Measurements from ENCODE around the gene PYY. TPM values are rescaled to one million over a fixed set of nuclear protein-coding genes. Genes with fewer than 3 reads are reported as not detected.

Gene PYY
- total and polyA plus RNA-seq, 10 of the 15 experiments (the other 5 are each of a cell fraction or from before 2014, with no cell fraction given) = 0.07 to 0.18 TPM; not detected in 8

- Histone ChIP-seq H3K27ac (ENCODE audit: control insufficient read depth, insufficient read depth) (no peak overlapping the region), H3K27me3 (replicated peaks in 1 of 2; ENCODE audit: control insufficient read depth in 2 of 2, insufficient read depth in 2 of 2, low read length in 1 of 2) (peaks cover 5 to 12% of the 10 kb centered on the region in 2 experiments), H3K9me3 (replicated peaks; ENCODE audit: control insufficient read depth, insufficient read depth, low read length) (no peaks in the 10 kb centered on the region), H3K9ac (ENCODE audit: control insufficient read depth, insufficient read depth, low read length) (no peak overlapping the region), H3K36me3 (ENCODE audit: control insufficient read depth in 2 of 2, insufficient read depth in 2 of 2, low read length in 1 of 2) (no peaks in the 10 kb centered on the region), H3K4me1 (ENCODE audit: control insufficient read depth, insufficient read depth, low read length) (no peaks in the 10 kb centered on the region), H3K4me3 (no peak overlapping the region), H2AFZ (ENCODE audit: control insufficient read depth, low read depth, low read length) (no peak overlapping the region), H3K79me2 (ENCODE audit: control insufficient read depth, insufficient read depth, low read length) (no peaks in the 10 kb centered on the region), H3K4me2 (ENCODE audit: control insufficient read depth, insufficient read depth) (no peak overlapping the region), H4K20me1 (ENCODE audit: control insufficient read depth, insufficient read depth) (no peaks in the 10 kb centered on the region)
- ChIA-PET SMC1A (ENCODE audit: uncharacterized antibody, unreplicated experiment) (no interaction called here), POLR2A (no interaction called here), RAD21 (ENCODE audit: unreplicated experiment) (no interaction called here), CTCF (interaction anchor here (0.7 to 1.9 kb wide), 3 partner anchors 35 to 421 kb away, joined by 3 to 8 read pairs (median 4); no protein-coding TSS in a partner anchor)
- TF ChIP-seq WRNIP1 (IDR thresholded peaks at IDR 0.05; ENCODE audit: borderline replicate concordance, low read depth, low read length) = no peak
- no peak for TF ChIP-seq RFX5 (IDR thresholded peaks at IDR 0.05; ENCODE audit: low read depth, low read length)
- TF ChIP-seq KDM1A (IDR thresholded peaks at IDR 0.05; ENCODE audit: borderline replicate concordance) = no peak
- TF ChIP-seq KLF5 (IDR thresholded peaks at IDR 0.05; ENCODE audit: partially characterized antibody) = no peak
- TF ChIP-seq ETV6 (conservative IDR thresholded peaks at IDR 0.05 in 1 of 2, IDR thresholded peaks at IDR 0.05 in 1 of 2; ENCODE audit: borderline replicate concordance in 1 of 2, low read depth in 1 of 2) = no peak
- TF ChIP-seq CEBPZ (IDR thresholded peaks at IDR 0.05; ENCODE audit: low read depth, low read length) = no peak
- TF ChIP-seq NBN (IDR thresholded peaks at IDR 0.05) = no peak
- no peak for TF ChIP-seq ASH2L (IDR thresholded peaks at IDR 0.05; ENCODE audit: borderline replicate concordance, low read depth)
- TF ChIP-seq PKNOX1 (IDR thresholded peaks at IDR 0.05) = no peak
- no peak for TF ChIP-seq MYC (IDR thresholded peaks at IDR 0.05; ENCODE audit: insufficient read depth, insufficient read length, insufficient replicate concordance, low read length, severe bottlenecking)
- no peak for TF ChIP-seq IRF5 (IDR thresholded peaks at IDR 0.05; ENCODE audit: borderline replicate concordance)
- TF ChIP-seq RELB (IDR thresholded peaks at IDR 0.05; ENCODE audit: low read depth) = no peak
- no peak for TF ChIP-seq FOXM1 (IDR thresholded peaks at IDR 0.05; ENCODE audit: low read depth, low read length)
- BruUV-seq (replicated peaks) = no TSS peak
- intact Hi-C loops (cut with micrococcal nuclease; ENCODE audit: unreplicated experiment) (no loop called here), in situ Hi-C loops (cut with MboI) (no loop called here)
- ATAC-seq = no peak
- no peak for DNase-seq (ENCODE audit: low read depth, low spot score)
- 50% methylated on average over 7 of the region's 7 CpGs for WGBS (ENCODE audit: insufficient coverage, insufficient replicate concordance, low lambda C conversion rate, missing lambda C conversion rate)
- no peak for FAIRE-seq
These were observed 25.3 kb upstream of the PYY start for GRCh38 chr17:43979011-43979410.

Measured in GM12878 (cell line).